ENCODE measurements around the gene GTF2F1. TPM values are rescaled to one million over a fixed set of nuclear protein-coding genes. Genes with fewer than 3 reads are reported as not detected.
"Not testable (repeated sequence)": the region's sequence is repeated elsewhere in the genome, so short reads cannot be mapped to it uniquely, and the experiment has no call there.

The GTF2F1 gene
- polyA plus RNA-seq, 1 experiment = 49.4 TPM

DNA sequence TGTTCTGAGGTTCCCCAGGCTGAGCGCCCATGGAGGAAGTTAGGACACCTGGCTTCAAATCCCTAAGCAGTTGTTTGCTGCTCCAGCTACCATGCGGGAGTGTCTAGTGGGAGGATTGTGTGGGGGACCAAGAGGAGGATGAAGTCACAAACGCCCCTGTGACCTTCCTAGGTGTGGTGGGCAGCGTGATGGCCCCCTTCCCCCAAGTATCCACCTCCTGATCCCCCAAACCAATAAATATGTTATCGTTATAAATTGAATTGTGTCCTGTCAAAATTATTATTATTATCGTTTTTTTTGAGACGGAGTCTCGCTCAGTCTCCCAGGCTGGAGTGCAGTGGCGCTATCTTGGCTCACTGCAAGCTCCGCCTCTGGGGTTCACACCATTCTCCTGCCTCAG, 40.7 kb upstream of the GTF2F1 start, which contains the start of gene SLC25A41:
Gene SLC25A41, minus strand, starts transcription at position 101 of the 400 bp plus-strand sequence. Its CDS starts 70 bp downstream, at position 31.
- DNase-seq (ENCODE audit: low read depth) = no peak
- H3K27me3 ChIP-seq (ENCODE audit: control insufficient read depth, insufficient read depth, low read length) = no peaks in the 10 kb centered on the region
- TF ChIP-seq, protein P1, sequence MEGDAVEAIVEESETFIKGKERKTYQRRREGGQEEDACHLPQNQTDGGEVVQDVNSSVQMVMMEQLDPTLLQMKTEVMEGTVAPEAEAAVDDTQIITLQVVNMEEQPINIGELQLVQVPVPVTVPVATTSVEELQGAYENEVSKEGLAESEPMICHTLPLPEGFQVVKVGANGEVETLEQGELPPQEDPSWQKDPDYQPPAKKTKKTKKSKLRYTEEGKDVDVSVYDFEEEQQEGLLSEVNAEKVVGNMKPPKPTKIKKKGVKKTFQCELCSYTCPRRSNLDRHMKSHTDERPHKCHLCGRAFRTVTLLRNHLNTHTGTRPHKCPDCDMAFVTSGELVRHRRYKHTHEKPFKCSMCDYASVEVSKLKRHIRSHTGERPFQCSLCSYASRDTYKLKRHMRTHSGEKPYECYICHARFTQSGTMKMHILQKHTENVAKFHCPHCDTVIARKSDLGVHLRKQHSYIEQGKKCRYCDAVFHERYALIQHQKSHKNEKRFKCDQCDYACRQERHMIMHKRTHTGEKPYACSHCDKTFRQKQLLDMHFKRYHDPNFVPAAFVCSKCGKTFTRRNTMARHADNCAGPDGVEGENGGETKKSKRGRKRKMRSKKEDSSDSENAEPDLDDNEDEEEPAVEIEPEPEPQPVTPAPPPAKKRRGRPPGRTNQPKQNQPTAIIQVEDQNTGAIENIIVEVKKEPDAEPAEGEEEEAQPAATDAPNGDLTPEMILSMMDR (IDR thresholded peaks at IDR 0.05; ENCODE audit: insufficient read depth, low read depth, low read length) = no peak
- H3K36me3 ChIP-seq (ENCODE audit: control insufficient read depth, insufficient read depth, low read length) = no peaks in the 10 kb centered on the region
- ChIA-PET POLR2A (no interaction called here), CTCF (no interaction called here)
- no peak within 1 kb of the TSS for H3K4me3 ChIP-seq (ENCODE audit: low read depth, low read length)

DNA sequence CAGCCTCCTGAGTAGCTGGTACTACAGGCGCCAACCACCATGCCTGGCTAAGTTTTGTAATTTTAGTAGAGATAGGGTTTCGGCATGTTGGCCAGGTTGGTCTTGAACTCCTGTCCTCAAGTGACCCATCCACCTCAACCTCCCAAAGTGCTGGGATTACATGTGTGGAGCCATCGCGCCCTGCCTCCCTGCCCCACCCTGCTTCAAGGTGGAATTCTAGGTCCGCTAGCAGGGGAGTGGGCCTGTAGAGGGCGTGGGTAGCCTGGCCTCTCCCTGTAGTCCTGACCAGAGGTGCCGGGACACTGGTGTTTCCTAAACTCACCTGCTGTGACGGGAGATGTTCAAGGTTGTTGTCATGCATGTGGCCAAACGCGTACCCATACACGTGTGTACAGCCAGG, 40.2 kb upstream of the GTF2F1 start:
- no peak for DNase-seq (ENCODE audit: low read depth)
- ChIA-PET POLR2A (no interaction called here), CTCF (no interaction called here)
- H3K36me3 ChIP-seq (ENCODE audit: control insufficient read depth, insufficient read depth, low read length) = no peaks in the 10 kb centered on the region
- TF ChIP-seq, protein P1 (IDR thresholded peaks at IDR 0.05; ENCODE audit: insufficient read depth, low read depth, low read length) = no peak
- H3K27me3 ChIP-seq (ENCODE audit: control insufficient read depth, insufficient read depth, low read length) = no peaks in the 10 kb centered on the region
- H3K4me3 ChIP-seq (ENCODE audit: low read depth, low read length) = no peak overlapping the region

DNA sequence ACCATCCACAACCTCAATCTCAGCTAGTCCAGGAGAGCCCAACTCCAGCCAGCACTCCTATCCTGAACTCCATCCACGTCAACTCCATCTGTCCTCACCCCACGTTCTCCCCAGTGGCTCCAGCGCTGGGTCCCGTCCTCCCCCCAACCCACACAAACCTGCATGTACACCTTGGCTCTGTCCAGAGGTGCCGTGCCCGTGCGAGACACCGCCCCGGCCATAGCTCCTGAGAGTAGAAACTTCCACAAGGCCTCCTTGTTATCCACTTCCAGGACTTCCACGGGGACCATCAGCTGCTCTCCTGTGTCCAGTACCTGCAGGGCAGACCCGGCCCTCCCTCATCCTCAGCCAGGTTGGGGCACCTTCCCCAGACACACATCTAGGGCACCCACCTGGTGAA, 38.9 kb upstream of the GTF2F1 start:
- H3K36me3 ChIP-seq (ENCODE audit: control insufficient read depth, insufficient read depth, low read length) = no peaks in the 10 kb centered on the region
- POLR2A ChIA-PET = no interaction called here
- H3K4me3 ChIP-seq (ENCODE audit: low read depth, low read length) = no peak overlapping the region
- H3K27me3 ChIP-seq (ENCODE audit: control insufficient read depth, insufficient read depth, low read length) = no peaks in the 10 kb centered on the region
- CTCF ChIA-PET = no interaction called here
- TF ChIP-seq, protein P1 (IDR thresholded peaks at IDR 0.05; ENCODE audit: insufficient read depth, low read depth, low read length) = no peak
- no peak for DNase-seq (ENCODE audit: low read depth)

DNA sequence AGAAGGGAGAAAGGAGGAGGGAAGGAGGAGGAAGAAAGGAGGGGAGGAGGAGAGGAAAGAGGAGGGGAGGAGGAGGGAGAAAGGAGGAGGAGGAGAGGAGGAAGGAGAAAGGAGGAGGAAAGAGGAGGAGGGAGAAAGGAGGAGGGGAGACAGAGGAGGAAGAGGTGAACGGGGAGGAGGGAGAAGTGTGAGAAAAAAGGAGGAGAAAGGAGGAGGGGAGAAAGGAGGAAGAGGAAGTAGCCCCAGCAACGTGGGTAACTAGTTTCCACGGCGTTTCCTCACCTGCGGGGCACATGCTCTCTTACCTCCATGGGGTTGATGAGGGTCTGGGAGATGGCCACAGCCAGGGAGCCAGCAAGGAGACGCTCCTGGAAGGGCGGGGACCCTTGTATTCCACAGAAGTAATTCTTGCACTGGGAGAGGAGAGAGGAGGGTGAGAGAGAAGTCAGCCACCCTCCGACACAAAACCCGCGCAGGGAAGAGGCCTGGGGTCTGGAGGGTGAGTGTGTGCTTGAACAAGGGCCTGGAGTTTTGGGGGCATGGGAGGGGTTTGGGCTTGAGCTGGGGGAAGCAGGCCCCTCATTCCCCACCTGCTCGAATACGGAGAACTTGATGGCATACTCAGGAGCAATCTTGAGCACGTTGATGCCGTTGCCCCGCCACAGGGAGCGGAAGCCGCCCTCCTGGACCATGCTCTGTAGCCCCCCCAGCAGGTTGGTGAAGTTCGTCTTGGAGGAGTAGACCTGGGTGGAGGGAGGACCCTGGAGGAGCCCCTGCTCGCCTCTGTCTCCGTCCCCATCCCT, 36.7 kb upstream of the GTF2F1 start:
- POLR2A ChIA-PET = no interaction called here
- TF ChIP-seq, protein P1 (IDR thresholded peaks at IDR 0.05; ENCODE audit: insufficient read depth, low read depth, low read length) = no peak
- no peak for DNase-seq (ENCODE audit: low read depth)

DNA sequence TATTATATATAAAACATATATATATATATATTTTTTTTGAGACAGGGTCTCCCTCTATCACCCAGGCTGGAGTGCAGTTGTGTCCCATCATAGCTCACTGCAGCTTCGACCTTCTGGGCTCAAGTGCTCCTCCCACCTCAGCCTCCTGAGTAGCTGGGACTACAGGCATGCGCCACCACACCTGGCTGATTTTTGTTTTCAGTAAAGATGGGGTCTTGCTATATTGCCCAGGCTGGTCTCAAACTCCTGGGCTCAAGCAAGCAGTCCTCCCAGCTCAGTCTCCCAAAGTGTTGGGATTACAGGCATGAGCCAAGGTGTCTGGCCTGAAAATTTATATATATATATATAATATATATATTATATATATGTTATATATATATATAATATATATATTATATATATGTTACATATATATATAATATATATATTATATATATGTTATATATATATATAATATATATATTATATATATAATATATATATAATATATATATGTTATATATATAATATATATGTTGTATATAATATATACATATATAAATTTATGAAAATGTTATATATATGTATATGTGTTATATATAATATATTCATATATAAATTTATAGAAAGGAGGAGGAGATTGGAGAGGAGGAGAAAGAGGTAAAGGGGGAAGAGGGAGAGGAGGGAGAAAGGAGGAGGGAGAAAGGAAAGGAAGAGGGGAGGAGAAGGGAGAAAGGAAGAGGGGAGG, 35.9 kb upstream of the GTF2F1 start:
- POLR2A ChIA-PET; H3K4me3 ChIP-seq (ENCODE audit: low read depth, low read length); DNase-seq (ENCODE audit: low read depth); H3K27me3 ChIP-seq (ENCODE audit: control insufficient read depth, insufficient read depth, low read length); H3K36me3 ChIP-seq (ENCODE audit: control insufficient read depth, insufficient read depth, low read length); CTCF ChIA-PET: not testable (repeated sequence)

More for the DNA sequence above, 36.7 kb upstream of the GTF2F1 start:
- Histone ChIP-seq H3K27me3 (ENCODE audit: control insufficient read depth, insufficient read depth, low read length) (no peaks in the 10 kb centered on the region), H3K4me3 (ENCODE audit: low read depth, low read length) (no peak overlapping the region), H3K36me3 (ENCODE audit: control insufficient read depth, insufficient read depth, low read length) (no peaks in the 10 kb centered on the region)
- CTCF ChIA-PET = no interaction called here

Data from BJ (cell line).